Transverse colon (tissue), 4 donors: ENCODE results near the gene LDLRAP1. TPM values are rescaled to one million over a fixed set of nuclear protein-coding genes. Genes with fewer than 3 reads are reported as not detected.

Experiments
- DNase-seq: peaks from one replicate; pipeline ENCODE4 v3.0.0-alpha.2; 2019
- H3K27ac ChIP-seq, 4 donors: fragments of 200-600 bp; sonication (generic); 2 replicates each; pipeline ENCODE4 v1.5.1; 2016 to 2018; ENCODE audit warnings: inconsistent platforms in 4 of 4
- H3K27me3 ChIP-seq: fragments of 200-600 bp; sonication (generic); 2 replicates; pipeline ENCODE4 v1.5.1; 2017; ENCODE audit warnings: inconsistent platforms
- H3K36me3 ChIP-seq, 4 donors: fragments of 200-600 bp; sonication (generic); 2 replicates each; pipeline ENCODE4 v1.5.1; 2017 to 2019; ENCODE audit warnings: inconsistent platforms in 4 of 4
- H3K4me1 ChIP-seq, 4 donors: fragments of 200-600 bp; sonication (generic); 2 replicates each; pipeline ENCODE4 v1.5.1; 2017 to 2020; ENCODE audit warnings: inconsistent platforms in 4 of 4
- H3K4me3 ChIP-seq, 4 donors: fragments of 200-600 bp; sonication (generic); 1 replicate in 1 of 4; 2 replicates in 3 of 4; pipeline versions ENCODE4 v1.5.1 to v1.6.1; 2017 to 2019; ENCODE audit warnings: inconsistent platforms in 4 of 4
- H3K9me3 ChIP-seq, 2 donors: fragments of 200-600 bp; sonication (generic); 2 replicates each; pipeline ENCODE4 v1.5.1; 2017 to 2019; ENCODE audit warnings: inconsistent platforms in 2 of 2
- CTCF ChIP-seq, 5 experiments: fragments of 200-600 bp in 3 of 5; fragments of 450-650 bp in 2 of 5; sonication (generic) in 3 of 5; IDR thresholded peaks; 1 replicate in 2 of 5; 2 replicates in 3 of 5; pipeline ENCODE4 v1.5.1; 2016 to 2017; ENCODE audit warnings: antibody characterized with exemption in 5 of 5, inconsistent platforms in 3 of 5, mild to moderate bottlenecking in 2 of 5, moderate library complexity in 1 of 5
- EP300 ChIP-seq: sonication (generic); formaldehyde crosslinking; IDR thresholded peaks from one replicate; pipeline ENCODE4 v1.6.1; 2017; ENCODE audit warnings: antibody characterized with exemption, low read depth
- POLR2A ChIP-seq: fragments of 450-650 bp; IDR thresholded peaks from one replicate; pipeline ENCODE4 v1.6.1; 2016; ENCODE audit warnings: antibody characterized with exemption, mild to moderate bottlenecking, moderate library complexity
- POLR2AphosphoS5 ChIP-seq, 3 donors: sonication (generic); formaldehyde crosslinking; IDR thresholded peaks; one replicate each; pipeline ENCODE4 v1.6.1; 2016; ENCODE audit warnings: antibody characterized with exemption in 3 of 3
- WGBS, 2 donors: methylation state at CpG; one replicate each; pipeline ENCODE4 v1.1.5; 2018; ENCODE audit warnings: low coverage in 1 of 2; 5-methylcytosine and 5-hydroxymethylcytosine counted together
- in situ Hi-C, 4 donors: fragments of 200-750 bp; cut with MboI; loops; one replicate each; pipeline versions ENCODE4 v1.15.0 to v1.15.1; 2017; ENCODE audit warnings: low sequenced_read_pairs in 3 of 4, low pct_ligation_motif_present in 1 of 4, low pct_unique_long_range_greater_than_20kb in 1 of 4
- intact Hi-C: fragments of 100-400 bp; cut with DNase I; formaldehyde crosslinking; loops from one replicate; pipeline ENCODE4 v1.15.1; 2023; ENCODE audit warnings: low total_unique reads
- total RNA-seq, 4 donors: library from RNA; depleted of rRNA; stranded (reverse); fragments of >200 nt; gene quantifications; one replicate each; pipeline ENCODE4 v1.1.0, GENCODE V29; 2016

LDLRAP1 gene
- total RNA-seq, 4 donors from 2014 or later = 24.9 to 75.6 (median 37.8) TPM

- no peak overlapping the region for H3K27ac ChIP-seq
- H3K4me3 ChIP-seq = no peak overlapping the region
- TF ChIP-seq POLR2AphosphoS5 (IDR thresholded peaks at IDR 0.05) (no peak), POLR2A (no peak), EP300 (no peak), CTCF (IDR thresholded peaks at IDR 0.05) (no peak)
- in situ Hi-C loops (no loop called here), intact Hi-C loops (no loop called here)
- no peak for DNase-seq
- no peaks in the 10 kb centered on the region for H3K9me3 ChIP-seq
- no peaks in the 10 kb centered on the region for H3K36me3 ChIP-seq
- no peaks in the 10 kb centered on the region for H3K27me3 ChIP-seq
- peaks cover 0 to 16% (median 6%) of the 10 kb centered on the region in 4 donors for H3K4me1 ChIP-seq
- WGBS, 2 donors = 64 to 100% methylated on average over 1 to 4 of the region's 4 CpGs
Observed at GRCh38 chr1:25538191-25538767, 5.1 kb upstream of the LDLRAP1 start.

- intact Hi-C loops = no loop called here
- WGBS, 2 donors = 85 to 87% methylated on average over 3 to 13 of the region's 13 CpGs
- no peak for DNase-seq
- Histone ChIP-seq H3K4me3 (no peak overlapping the region), H3K27me3 (no peaks in the 10 kb centered on the region), H3K27ac (no peak overlapping the region), H3K4me1 (peaks cover 13 to 33% (median 22%) of the 10 kb centered on the region in 4 donors), H3K9me3 (no peaks in the 10 kb centered on the region), H3K36me3 (no peaks in the 10 kb centered on the region)
- in situ Hi-C loops = no loop called here
- no peak for TF ChIP-seq POLR2AphosphoS5 (IDR thresholded peaks at IDR 0.05)
- no peak for TF ChIP-seq POLR2A
- TF ChIP-seq CTCF (IDR thresholded peaks at IDR 0.05) = no peak
- no peak for TF ChIP-seq EP300
Observed at GRCh38 chr1:25540750-25541342, 2.6 kb upstream of the LDLRAP1 start.

- no peak overlapping the region for H3K27ac ChIP-seq
- no peak overlapping the region for H3K4me3 ChIP-seq
- no peaks in the 10 kb centered on the region for H3K36me3 ChIP-seq
- no peaks in the 10 kb centered on the region for H3K27me3 ChIP-seq
- in situ Hi-C loops = no loop called here
- H3K4me1 ChIP-seq = peaks cover 13 to 33% (median 23%) of the 10 kb centered on the region in 4 donors
- TF ChIP-seq POLR2A = no peak
- no peak for TF ChIP-seq CTCF (IDR thresholded peaks at IDR 0.05)
- no peak for TF ChIP-seq EP300
- TF ChIP-seq POLR2AphosphoS5 (IDR thresholded peaks at IDR 0.05) = no peak
- intact Hi-C loops = no loop called here
- no peak for DNase-seq
- WGBS, 2 donors = 42 to 60% methylated on average over 1 of the region's 1 CpG
- H3K9me3 ChIP-seq = no peaks in the 10 kb centered on the region
Observed at GRCh38 chr1:25541425-25541824, 2.0 kb upstream of the LDLRAP1 start.

- intact Hi-C loops = no loop called here
- WGBS, 2 donors = 82% methylated on average over 8 of the region's 8 CpGs; no CpG with 5 or more reads in 1 of the 2 donors
- TF ChIP-seq POLR2AphosphoS5 (IDR thresholded peaks at IDR 0.05) (no peak), CTCF (IDR thresholded peaks at IDR 0.05) (no peak), POLR2A (no peak), EP300 (no peak)
- H3K9me3 ChIP-seq = no peaks in the 10 kb centered on the region
- H3K36me3 ChIP-seq = no peaks in the 10 kb centered on the region
- no peak for DNase-seq
- H3K4me3 ChIP-seq = no peak overlapping the region
- peaks cover 13 to 33% (median 24%) of the 10 kb centered on the region in 4 donors for H3K4me1 ChIP-seq
- no peak overlapping the region for H3K27ac ChIP-seq
- in situ Hi-C loops = no loop called here
- H3K27me3 ChIP-seq = no peaks in the 10 kb centered on the region
Observed at GRCh38 chr1:25541889-25542658, 1.3 kb upstream of the LDLRAP1 start.
